NCI-H1105 treated with DMSO at 0.1 percent for 48 hours (cell line): ENCODE measurements around the gene NDUFS8.
"Not testable (repeated sequence)": the region's sequence is repeated elsewhere in the genome, so short reads cannot be mapped to it uniquely, and the experiment has no call there.

Experiments
- DNase-seq: peaks from one replicate; lab custom pipeline; 2025; lab: John Stamatoyannopoulos, UW

NDUFS8 gene

GRCh38 chr11:68030318-68031143, at the start of gene NDUFS8:
TSS of gene NDUFS8 (plus strand) at chr11:68030681. CDS start at chr11:68032152, 1,471 bp downstream.
- DNase-seq: peak; percentile 100

GRCh38 chr11:67981226-67981625, 49.3 kb upstream of the NDUFS8 start:
- not testable (repeated sequence) for DNase-seq

GRCh38 chr11:67982255-67982857, 48.1 kb upstream of the NDUFS8 start:
- DNase-seq: not testable (repeated sequence)

DNA sequence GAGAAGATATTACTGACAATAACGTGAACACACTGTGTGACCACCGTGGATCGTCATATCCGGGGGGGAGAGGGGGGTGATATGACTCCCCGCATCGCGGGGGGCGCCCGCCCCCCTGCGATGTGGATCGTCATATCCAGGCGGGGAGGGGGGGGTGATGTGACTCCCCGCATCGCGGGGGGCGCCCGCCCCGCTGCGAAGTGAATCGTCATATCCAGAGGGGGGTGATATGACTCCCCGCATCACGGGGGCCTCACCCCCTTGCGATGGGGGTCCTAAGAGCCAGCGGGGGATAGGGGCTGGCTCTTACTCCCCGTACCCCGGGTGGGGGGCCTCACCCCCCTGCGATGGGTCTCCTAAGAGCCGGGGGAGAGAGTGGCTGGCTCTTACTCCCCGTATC, 46.5 kb upstream of the NDUFS8 start:
- no peak for DNase-seq

- DNase-seq: not testable (repeated sequence)
Measured at GRCh38 chr11:67985302-67985701, 45.2 kb upstream of the NDUFS8 start.

- DNase-seq: not testable (repeated sequence)
Measured at GRCh38 chr11:67990546-67991346, 39.7 kb upstream of the NDUFS8 start.

GRCh38 chr11:67991347-67992121, 38.9 kb upstream of the NDUFS8 start:
- not testable (repeated sequence) for DNase-seq

DNA sequence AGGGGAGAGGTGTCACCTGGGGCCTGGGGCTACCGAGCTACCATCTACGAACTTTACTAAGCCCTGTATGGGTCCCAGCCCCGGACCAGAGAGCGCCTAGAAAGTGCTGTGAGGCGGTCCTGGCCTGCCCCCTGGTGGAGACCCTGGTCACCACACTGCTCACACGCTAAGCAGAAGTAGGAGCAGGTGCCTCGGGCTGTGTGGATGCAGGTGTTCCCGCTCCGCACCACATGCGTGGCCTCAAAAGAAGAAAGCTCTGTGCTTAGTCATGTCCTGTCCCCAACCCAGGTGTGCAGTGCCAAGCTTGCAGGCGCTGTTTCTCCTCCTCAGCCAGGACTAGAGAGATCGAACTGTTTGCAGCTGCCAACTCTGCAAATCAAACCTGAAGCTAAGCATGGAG, 36.7 kb upstream of the NDUFS8 start:
- DNase-seq: peak; percentile 41

GRCh38 chr11:67994387-67994786, 36.1 kb upstream of the NDUFS8 start:
- DNase-seq: not testable (repeated sequence)

DNA sequence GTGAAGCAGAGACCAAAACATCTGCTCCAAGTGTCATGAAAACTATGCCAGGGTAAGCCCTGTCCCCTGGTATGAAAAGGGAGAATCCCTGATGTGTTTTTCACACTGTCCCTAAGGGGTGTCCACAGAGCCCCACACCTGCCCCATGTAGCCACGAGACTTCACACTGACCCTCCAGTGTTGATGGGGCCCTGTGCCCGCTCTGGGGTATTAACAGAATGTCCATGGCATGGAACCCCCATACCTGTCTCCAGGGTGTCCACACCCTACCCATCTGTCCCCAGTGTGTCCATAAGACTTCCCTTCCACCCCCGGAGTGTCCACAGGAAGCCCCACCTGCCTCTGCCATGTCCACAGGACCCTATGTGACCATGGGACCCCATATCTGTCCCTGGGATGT, 35.4 kb upstream of the NDUFS8 start:
- not testable (repeated sequence) for DNase-seq

DNA sequence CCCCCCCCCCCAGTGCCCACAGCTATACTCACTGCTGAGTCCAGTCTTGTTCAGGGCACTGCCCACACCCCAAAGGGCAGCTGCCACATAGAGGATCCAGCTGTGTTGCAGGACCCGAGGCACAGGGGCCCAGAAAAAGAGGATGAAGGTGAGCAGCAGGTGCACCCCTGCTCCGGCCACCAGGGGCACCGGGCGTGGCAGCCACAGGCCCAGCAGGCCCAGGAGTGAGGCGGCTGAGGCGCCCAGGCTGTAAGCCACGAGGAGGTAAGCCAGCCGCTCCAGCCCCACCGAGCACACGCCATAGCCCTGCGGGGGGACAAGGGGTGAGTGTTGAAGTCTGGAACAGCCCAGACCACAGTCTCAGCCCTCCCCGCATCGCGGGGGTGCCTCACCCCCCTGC, 34.9 kb upstream of the NDUFS8 start:
- not testable (repeated sequence) for DNase-seq

DNA sequence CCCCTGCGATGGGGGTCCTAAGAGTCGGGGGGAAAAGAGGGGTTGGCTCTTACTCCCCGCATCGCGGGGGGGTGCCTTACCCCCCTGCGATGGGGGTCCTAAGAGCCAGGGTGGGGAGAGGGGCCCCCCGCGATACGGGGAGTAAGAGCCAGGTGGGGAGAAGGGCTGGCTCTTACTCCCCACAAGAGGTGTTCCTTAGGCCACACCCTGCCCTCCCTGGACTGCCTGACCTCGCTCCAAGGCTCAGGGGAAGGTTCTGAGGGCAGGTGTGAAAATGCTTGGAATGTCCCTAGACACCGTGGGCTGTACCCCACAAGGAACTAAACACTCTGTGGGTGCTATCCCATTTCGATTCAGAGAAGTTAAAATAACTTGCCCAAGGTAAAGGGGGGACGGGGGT, 34.4 kb upstream of the NDUFS8 start:
- DNase-seq: no peak

- DNase-seq: no peak
Measured at GRCh38 chr11:67996622-67997474, 33.6 kb upstream of the NDUFS8 start.

DNA sequence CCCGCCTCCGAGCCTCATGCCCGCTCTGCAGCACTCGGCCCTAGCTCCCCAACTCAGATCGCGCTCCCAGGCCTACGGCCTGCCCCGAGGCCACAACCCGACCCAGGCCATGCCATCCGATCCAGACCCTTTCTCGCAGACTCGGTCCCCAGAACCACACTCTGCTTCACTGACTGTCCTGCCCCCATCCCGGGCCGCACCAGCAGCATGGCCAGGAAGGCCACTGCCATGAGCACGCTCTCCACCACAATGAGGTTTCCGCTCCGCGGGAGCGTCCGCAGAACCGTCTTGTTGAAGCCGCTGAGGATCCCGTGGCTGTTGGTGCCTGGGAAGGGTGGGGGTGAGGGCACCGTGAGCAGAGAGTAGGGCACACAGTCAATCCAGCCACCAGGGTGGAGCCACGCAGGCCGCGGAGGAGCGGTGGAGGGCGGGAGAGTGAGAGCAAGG, 33.0 kb upstream of the NDUFS8 start:
- DNase-seq: no peak

GRCh38 chr11:67998150-67999045, 32.1 kb upstream of the NDUFS8 start:
- DNase-seq: no peak

DNA sequence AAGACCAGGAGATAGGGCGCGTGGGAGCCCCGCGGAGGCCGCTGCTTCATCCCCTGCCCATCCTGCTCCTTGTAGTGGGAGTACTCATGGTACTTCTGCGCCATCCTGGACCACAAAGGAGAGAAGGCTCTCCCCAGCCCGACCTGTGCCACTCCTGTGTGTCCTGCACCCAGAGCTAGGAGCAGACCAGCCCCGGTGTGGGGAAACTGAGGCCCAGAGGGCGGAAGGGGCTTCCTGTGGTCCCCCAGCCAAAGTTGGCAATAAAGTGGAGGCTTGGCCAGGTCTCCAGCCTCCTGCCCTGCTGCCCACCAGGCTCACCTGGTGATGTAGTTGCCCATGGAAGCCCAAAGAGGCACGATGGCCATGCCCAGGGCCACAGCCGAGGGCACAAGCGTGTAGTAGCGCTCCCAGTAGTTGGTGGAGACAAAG, 31.3 kb upstream of the NDUFS8 start:
- no peak for DNase-seq

DNA sequence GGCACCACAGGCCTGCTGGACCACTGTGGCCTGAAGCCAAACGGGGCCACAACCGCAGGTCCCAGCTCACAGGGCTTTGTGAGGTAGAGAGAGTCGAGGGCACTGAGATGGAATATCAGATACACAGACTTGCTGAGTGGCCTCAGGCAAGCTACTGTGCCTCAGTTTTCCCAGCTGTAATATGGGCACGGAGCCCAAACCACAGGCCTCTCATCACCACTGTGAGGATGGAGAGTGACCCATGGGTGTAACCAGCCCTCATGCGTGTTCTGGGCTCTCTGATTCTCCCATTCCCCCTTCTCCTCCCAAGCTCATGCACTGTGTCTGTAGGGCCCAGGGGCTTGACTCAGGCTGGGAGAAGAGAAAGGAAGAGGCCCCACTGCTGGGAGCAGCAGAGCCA, 30.8 kb upstream of the NDUFS8 start:
- no peak for DNase-seq

- DNase-seq: no peak
Measured at GRCh38 chr11:68002575-68002937, 27.9 kb upstream of the NDUFS8 start.

DNA sequence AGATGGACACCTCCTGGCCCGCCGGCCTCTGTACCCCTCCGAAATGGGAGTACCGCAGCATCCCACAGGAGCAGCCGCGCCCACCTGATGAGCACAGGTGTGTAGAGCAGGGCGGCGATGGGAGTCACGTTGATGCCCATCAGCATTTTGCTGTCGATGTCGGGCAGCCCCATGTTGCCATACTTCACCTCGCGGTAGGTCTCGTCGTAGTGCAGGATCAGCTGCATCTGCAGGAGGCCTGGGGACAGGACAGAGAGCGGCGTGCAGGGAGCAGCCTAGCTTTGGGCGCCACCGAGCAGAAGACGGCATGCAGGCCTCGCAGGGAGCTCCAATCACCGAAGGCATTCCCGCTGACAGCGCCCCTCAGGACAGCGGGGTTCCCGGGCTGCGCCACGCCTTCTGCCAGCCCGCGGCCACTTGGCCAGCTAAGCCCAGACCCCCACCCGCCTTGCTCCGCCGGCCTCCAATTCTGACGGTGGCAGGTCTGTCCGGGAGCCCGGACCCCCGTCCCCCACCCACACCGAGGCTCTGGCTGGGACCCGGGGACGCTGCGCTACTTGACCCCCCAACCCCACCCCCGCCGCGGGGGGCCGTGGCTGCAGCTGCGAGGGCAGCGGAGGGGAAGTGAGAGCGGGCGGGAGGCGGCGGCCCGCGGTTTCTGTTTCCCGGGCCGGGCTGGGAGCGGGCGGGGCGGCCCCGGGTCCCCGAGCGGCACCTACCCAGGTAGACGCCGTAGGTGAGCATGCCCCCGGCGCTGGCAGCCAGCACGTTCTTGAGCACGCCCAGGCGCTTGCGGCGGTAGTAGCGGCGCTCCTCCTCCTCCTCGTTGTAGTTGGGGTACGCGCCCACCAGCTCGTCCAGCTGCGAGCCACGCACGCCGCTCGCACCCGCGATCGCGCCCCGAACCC, 27.3 kb upstream of the NDUFS8 start:
- DNase-seq: peak; percentile 35
